A673 (cell line): ENCODE measurements around the gene PGAP3.

Experiments
- CTCF ChIP-seq: fragments of 300-800, 200-600 bp; sonication (generic); conservative IDR thresholded peaks from 2 replicates; pipeline ENCODE4 v1.5.1; 2017; ENCODE audit warnings: low read depth, mild to moderate bottlenecking, antibody characterized with exemption, low read length, moderate library complexity, mixed read lengths
- EZH2 ChIP-seq: fragments of 200-600 bp; sonication (generic); IDR thresholded peaks from 2 replicates; pipeline ENCODE4 v1.6.1; 2017; ENCODE audit warnings: borderline replicate concordance, low read depth, mild to moderate bottlenecking, mixed read lengths, antibody characterized with exemption, low read length; ENCODE audit not compliant: poor library complexity, severe bottlenecking

DNA sequence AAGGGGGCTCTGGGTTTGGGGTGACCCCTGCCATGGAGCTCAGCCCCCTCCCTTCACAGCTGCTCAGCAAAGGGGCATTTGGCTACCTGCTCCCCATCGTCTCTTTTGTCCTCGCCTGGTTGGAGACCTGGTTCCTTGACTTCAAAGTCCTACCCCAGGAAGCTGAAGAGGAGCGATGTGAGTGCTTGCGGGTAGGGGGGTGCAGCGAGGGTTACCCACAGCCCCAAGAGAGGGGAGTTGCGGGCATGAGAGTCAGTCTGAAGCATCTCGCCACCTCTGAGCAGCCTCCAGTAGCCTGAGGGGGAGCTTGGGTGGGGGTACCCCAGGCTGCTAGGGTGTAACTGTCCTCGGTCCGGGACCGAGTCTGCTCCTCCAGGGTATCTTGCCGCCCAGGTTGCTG lies 29.5 kb downstream of the PGAP3 start:
- TF ChIP-seq CTCF (no peak), EZH2 (no peak)
